A673 (cell line): ENCODE results near the gene HK2. TPM values are rescaled to one million over a fixed set of nuclear protein-coding genes. Genes with fewer than 3 reads are reported as not detected.

Experiments
- BruUV-seq: library from RNA; stranded (reverse); fragments of 400-500 nt; replicated peaks from 2 replicates; lab custom pipeline; 2021; lab: Mats Ljungman, UMichigan
- CTCF ChIA-PET: fragments of 300-600 bp; sonication (Branson Sonifier 250); formaldehyde crosslinking; loops from one replicate; lab custom pipeline; 2022; ENCODE audit warnings: antibody characterized with exemption; lab: Charles Lee
- POLR2A ChIA-PET: fragments of 300-600 bp; sonication (Branson Sonifier 250); formaldehyde crosslinking; loops from one replicate; lab custom pipeline; 2022; ENCODE audit warnings: antibody characterized with exemption; ENCODE audit not compliant: low non-redundant PET; lab: Charles Lee
- DNase-seq: peaks from one replicate; pipeline ENCODE4 v3.0.0-alpha.2; 2015; ENCODE audit warnings: low spot score
- H3K27ac ChIP-seq: fragments of 200-600 bp; sonication (generic); 2 replicates; pipeline ENCODE4 v1.5.1; 2016; ENCODE audit warnings: mixed run types, low read depth, mild to moderate bottlenecking, mixed read lengths, antibody characterized with exemption, low read length; ENCODE audit not compliant: poor library complexity, severe bottlenecking
- H3K27me3 ChIP-seq: fragments of 200-600 bp; sonication (generic); replicated peaks from 2 replicates; pipeline ENCODE4 v1.6.1; 2017; ENCODE audit warnings: mixed run types, low read depth, mild to moderate bottlenecking, mixed read lengths, antibody characterized with exemption, low read length; ENCODE audit not compliant: insufficient read depth, poor library complexity
- H3K36me3 ChIP-seq: fragments of 200-600 bp; sonication (generic); 2 replicates; pipeline ENCODE4 v1.6.1; 2016; ENCODE audit warnings: mixed run types, mild to moderate bottlenecking, mixed read lengths, antibody characterized with exemption, low read length; ENCODE audit not compliant: insufficient read depth, poor library complexity, severe bottlenecking
- H3K4me1 ChIP-seq: fragments of 200-600 bp; sonication (generic); 2 replicates; pipeline ENCODE4 v1.6.1; 2017; ENCODE audit warnings: mixed run types, mild to moderate bottlenecking, mixed read lengths, antibody characterized with exemption, low read length; ENCODE audit not compliant: insufficient read depth, poor library complexity, severe bottlenecking
- H3K4me3 ChIP-seq: fragments of 200-600 bp; sonication (generic); 2 replicates; pipeline ENCODE4 v1.5.1; 2016; ENCODE audit warnings: low read depth, mixed run types, mild to moderate bottlenecking, mixed read lengths, low read length; ENCODE audit not compliant: poor library complexity, severe bottlenecking
- H3K9me3 ChIP-seq: fragments of 200-600 bp; sonication (generic); 2 replicates; pipeline ENCODE4 v1.6.1; 2016; ENCODE audit warnings: mixed run types, low read depth, mild to moderate bottlenecking, mixed read lengths, antibody characterized with exemption, low read length; ENCODE audit not compliant: poor library complexity, severe bottlenecking
- CTCF ChIP-seq: fragments of 300-800, 200-600 bp; sonication (generic); conservative IDR thresholded peaks from 2 replicates; pipeline ENCODE4 v1.5.1; 2017; ENCODE audit warnings: low read depth, mild to moderate bottlenecking, antibody characterized with exemption, low read length, moderate library complexity, mixed read lengths
- EZH2 ChIP-seq: fragments of 200-600 bp; sonication (generic); IDR thresholded peaks from 2 replicates; pipeline ENCODE4 v1.6.1; 2017; ENCODE audit warnings: borderline replicate concordance, low read depth, mild to moderate bottlenecking, mixed read lengths, antibody characterized with exemption, low read length; ENCODE audit not compliant: poor library complexity, severe bottlenecking
- intact Hi-C: fragments of 100-400 bp; cut with micrococcal nuclease; formaldehyde crosslinking; loops from one replicate; pipeline ENCODE4 v1.10.0; 2022; ENCODE audit not compliant: unreplicated experiment
- total RNA-seq: library from RNA; stranded (reverse); gene quantifications from 2 replicates; pipeline ENCODE4 v1.2.3, GENCODE V29; 2021

The HK2 gene
- total RNA-seq, 1 experiment from 2014 or later = 42.6 TPM

- no TSS peak for BruUV-seq
- intact Hi-C loops = no loop called here
- CTCF ChIA-PET = no interaction called here
Measured at GRCh38 chr2:74915743-74916142, 81.8 kb downstream of the HK2 start.

GRCh38 chr2:74916394-74916793 is 82.5 kb downstream of the HK2 start:
- intact Hi-C loops = no loop called here
- Histone ChIP-seq H3K36me3 (no peaks in the 10 kb centered on the region), H3K27me3 (no peaks in the 10 kb centered on the region), H3K4me3 (no peak overlapping the region), H3K27ac (no peak overlapping the region), H3K4me1 (no peaks in the 10 kb centered on the region), H3K9me3 (no peaks in the 10 kb centered on the region)
- ChIA-PET POLR2A (interaction anchor here (0.7 kb wide), 1 partner anchor 87 kb away, joined by 3 read pairs; no protein-coding TSS in a partner anchor), CTCF (no interaction called here)
- no peak for DNase-seq
- TF ChIP-seq CTCF (no peak), EZH2 (no peak)
- no TSS peak for BruUV-seq

More at GRCh38 chr2:74915743-74916142, 81.8 kb downstream of the HK2 start:
- Histone ChIP-seq H3K4me1 (no peaks in the 10 kb centered on the region), H3K27ac (no peak overlapping the region), H3K9me3 (no peaks in the 10 kb centered on the region), H3K36me3 (no peaks in the 10 kb centered on the region), H3K27me3 (no peaks in the 10 kb centered on the region), H3K4me3 (no peak overlapping the region)
- POLR2A ChIA-PET = no interaction called here
- TF ChIP-seq CTCF = no peak
- no peak for TF ChIP-seq EZH2
- no peak for DNase-seq

GRCh38 chr2:74917702-74918619 is 84.0 kb downstream of the HK2 start:
- no peak overlapping the region for H3K27ac ChIP-seq

More at GRCh38 chr2:74917702-74918619, 84.0 kb downstream of the HK2 start:
- Histone ChIP-seq H3K36me3 (no peaks in the 10 kb centered on the region), H3K9me3 (no peaks in the 10 kb centered on the region), H3K27me3 (no peaks in the 10 kb centered on the region), H3K4me3 (no peak overlapping the region), H3K4me1 (no peaks in the 10 kb centered on the region)
- no peak for DNase-seq
- ChIA-PET CTCF (no interaction called here), POLR2A (no interaction called here)
- no peak for TF ChIP-seq CTCF
- no peak for TF ChIP-seq EZH2
- no TSS peak for BruUV-seq
- intact Hi-C loops = loop anchor here (2.0 kb wide), 2 partner anchors 281 to 487 kb away; partner anchors contain the start of gene TACR1
